GM18858 (cell line): Measurements from ENCODE around the gene CYP4F22.
"Not testable (repeated sequence)": the region's sequence is repeated elsewhere in the genome, so short reads cannot be mapped to it uniquely, and the experiment has no call there.

Experiments
- ATAC-seq: cut with Tn5 transposase; IDR thresholded peaks from one replicate; pipeline ENCODE4 v1.9.1; 2021; ENCODE audit not compliant: unreplicated experiment

The CYP4F22 gene

GRCh38 chr19:15570420-15570819 lies 62.1 kb downstream of the CYP4F22 start:
- no peak for ATAC-seq

- ATAC-seq = no peak
These were observed 67.1 kb downstream of the CYP4F22 start for GRCh38 chr19:15575406-15575805.

- ATAC-seq = no peak
These were observed 68.3 kb downstream of the CYP4F22 start for GRCh38 chr19:15576526-15577156.

GRCh38 chr19:15577184-15577771 lies 69.0 kb downstream of the CYP4F22 start:
- ATAC-seq = no peak

- ATAC-seq = no peak
These were observed 75.0 kb downstream of the CYP4F22 start for GRCh38 chr19:15583346-15583745.

- ATAC-seq = no peak
These were observed 75.8 kb downstream of the CYP4F22 start for GRCh38 chr19:15584095-15584494.

GRCh38 chr19:15584541-15585115 lies 76.3 kb downstream of the CYP4F22 start:
- ATAC-seq = no peak

GRCh38 chr19:15587663-15588062 lies 79.3 kb downstream of the CYP4F22 start:
- ATAC-seq = no peak

GRCh38 chr19:15588265-15588664 lies 79.9 kb downstream of the CYP4F22 start:
- no peak for ATAC-seq

GRCh38 chr19:15589760-15590451 lies 81.6 kb downstream of the CYP4F22 start:
- ATAC-seq = no peak

GRCh38 chr19:15591796-15592195 lies 83.5 kb downstream of the CYP4F22 start:
- ATAC-seq = no peak

- not testable (repeated sequence) for ATAC-seq
These were observed 84.2 kb downstream of the CYP4F22 start for GRCh38 chr19:15592506-15592905.

- not testable (repeated sequence) for ATAC-seq
These were observed 85.4 kb downstream of the CYP4F22 start for GRCh38 chr19:15593766-15594165.

GRCh38 chr19:15595069-15595468 lies 86.7 kb downstream of the CYP4F22 start:
- no peak for ATAC-seq
